Measurements from ENCODE around the gene EOGT.

Gene EOGT

GRCh38 chr3:68935778-68936177 is 77.7 kb downstream of the EOGT start:
- no peak for DNase-seq (ENCODE audit: low read depth)
- TF ChIP-seq MAX (IDR thresholded peaks at IDR 0.05; ENCODE audit: low read depth, low read length) = no peak
- no peak for TF ChIP-seq CTCF (IDR thresholded peaks at IDR 0.05; ENCODE audit: low read depth, low read length)
- TF ChIP-seq POLR2A (IDR thresholded peaks at IDR 0.05; ENCODE audit: extremely low read depth, insufficient read length) = no peak
- no peak for TF ChIP-seq MYC (IDR thresholded peaks at IDR 0.05; ENCODE audit: low read depth, low read length)
- H3K4me3 ChIP-seq (ENCODE audit: low read depth, low read length) = no peak overlapping the region

- H3K4me3 ChIP-seq (ENCODE audit: low read depth, low read length) = no peak overlapping the region
- TF ChIP-seq MYC (IDR thresholded peaks at IDR 0.05; ENCODE audit: low read depth, low read length) = no peak
- no peak for TF ChIP-seq POLR2A (IDR thresholded peaks at IDR 0.05; ENCODE audit: extremely low read depth, insufficient read length)
- TF ChIP-seq MAX (IDR thresholded peaks at IDR 0.05; ENCODE audit: low read depth, low read length) = no peak
- no peak for TF ChIP-seq CTCF (IDR thresholded peaks at IDR 0.05; ENCODE audit: low read depth, low read length)
- no peak for DNase-seq (ENCODE audit: low read depth)
Observed at GRCh38 chr3:68931406-68932149, 81.9 kb downstream of the EOGT start.
